GM21423 (cell line): Measurements from ENCODE around the gene RARA.

ENCODE experiments used
- ATAC-seq: cut with Tn5 transposase; IDR thresholded peaks from one replicate; pipeline ENCODE4 v1.9.1; 2021; ENCODE audit warnings: mild to moderate bottlenecking, moderate library complexity; ENCODE audit not compliant: unreplicated experiment

The RARA gene

GRCh38 chr17:40315678-40316570 is 6.9 kb downstream of the RARA start:
- no peak for ATAC-seq

- no peak for ATAC-seq
Measured at GRCh38 chr17:40316571-40317344, 7.8 kb downstream of the RARA start.

DNA sequence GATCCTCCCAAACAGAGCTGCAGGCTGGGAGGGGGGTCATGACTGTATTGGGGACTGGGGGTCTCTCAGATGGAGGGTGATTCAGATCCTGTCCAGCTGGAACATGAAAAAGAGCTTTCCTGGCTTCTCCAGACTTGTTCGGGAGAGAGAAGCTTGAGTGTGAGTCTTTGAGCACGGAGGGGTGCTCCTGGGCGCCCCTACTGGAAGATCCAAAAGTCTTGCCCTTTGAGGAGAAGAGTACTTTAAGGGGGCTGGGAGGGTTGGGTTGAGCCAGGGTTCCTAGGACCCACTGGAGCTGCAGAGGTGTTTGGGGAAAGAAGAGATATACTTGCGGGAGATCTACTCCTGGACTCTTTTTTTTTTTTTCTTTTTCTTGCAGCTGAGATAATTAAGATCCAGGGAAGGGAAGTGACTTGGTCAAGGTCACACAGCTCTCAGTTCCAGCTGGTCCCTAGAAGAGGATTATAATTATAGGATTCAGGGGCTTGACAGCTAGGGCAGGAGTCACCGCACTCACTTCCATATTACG is 8.4 kb downstream of the RARA start:
- no peak for ATAC-seq

- peak; percentile 47 for ATAC-seq
Measured at GRCh38 chr17:40317880-40318829, 9.2 kb downstream of the RARA start.

DNA sequence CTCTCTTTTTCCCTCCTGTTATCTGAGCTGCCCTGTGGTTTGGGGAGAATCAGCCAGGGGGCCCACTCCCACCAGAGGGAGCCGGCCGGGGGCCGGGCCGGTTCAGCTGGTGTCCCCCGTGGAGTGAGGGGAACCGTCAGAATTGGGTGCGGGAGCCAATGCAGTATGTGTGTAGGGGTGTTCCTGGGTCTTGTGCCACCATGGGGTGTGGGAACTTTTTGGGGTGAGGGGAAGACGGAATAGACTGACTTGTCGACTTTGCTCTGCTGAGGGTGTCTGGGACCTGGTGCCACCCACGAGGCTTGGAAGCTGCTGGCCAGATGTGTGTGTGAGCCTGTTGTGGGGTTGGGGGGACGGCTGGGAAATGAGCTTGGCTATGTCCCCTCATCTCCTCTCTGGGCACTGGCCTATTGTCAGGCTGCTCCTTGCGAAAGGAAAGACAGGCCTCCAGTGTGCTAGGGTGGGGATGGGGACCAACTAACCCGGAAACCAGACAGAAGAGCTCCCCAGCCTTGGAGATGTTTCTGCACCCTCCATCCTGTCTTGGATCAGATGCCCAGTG is 9.9 kb downstream of the RARA start:
- no peak for ATAC-seq

GRCh38 chr17:40319651-40320540 is 10.9 kb downstream of the RARA start:
- no peak for ATAC-seq

DNA sequence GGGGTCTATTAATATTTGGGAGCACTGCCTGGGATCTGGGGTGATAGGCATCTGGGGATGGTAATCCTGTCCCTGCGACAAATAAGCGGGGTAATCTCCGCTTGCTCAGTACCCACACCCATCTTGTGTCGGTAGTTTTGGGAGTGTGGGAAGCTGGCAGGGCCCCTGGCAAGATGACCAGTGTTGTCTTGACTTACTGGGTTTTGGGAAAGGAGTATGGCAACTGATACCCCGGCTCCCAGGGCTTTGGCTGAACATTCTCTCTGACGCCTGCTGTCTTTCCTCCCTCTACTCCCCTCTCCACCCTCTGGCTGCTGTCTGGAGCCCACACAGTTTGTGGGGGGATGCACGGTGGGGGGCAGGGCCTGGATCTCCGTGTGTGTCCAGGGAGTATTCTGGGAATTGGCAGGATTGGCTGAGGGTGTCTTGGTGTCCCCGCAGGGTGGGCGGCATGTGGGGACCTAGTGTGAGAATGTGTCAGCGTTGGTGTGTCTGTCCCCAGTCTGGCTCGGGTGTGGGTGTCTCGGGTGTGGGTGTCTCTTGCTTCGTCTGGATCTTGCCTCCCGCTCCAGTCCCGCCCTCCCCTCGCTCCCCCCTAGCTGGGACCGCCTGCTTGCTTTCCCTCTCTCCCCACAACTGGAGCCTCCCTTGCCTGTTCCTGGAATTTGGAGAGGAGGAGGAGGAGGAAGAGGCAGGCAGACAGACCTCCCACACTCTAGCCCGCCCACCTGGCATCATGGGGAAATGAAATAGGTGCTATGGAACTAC is 12.0 kb downstream of the RARA start:
- ATAC-seq = no peak

DNA sequence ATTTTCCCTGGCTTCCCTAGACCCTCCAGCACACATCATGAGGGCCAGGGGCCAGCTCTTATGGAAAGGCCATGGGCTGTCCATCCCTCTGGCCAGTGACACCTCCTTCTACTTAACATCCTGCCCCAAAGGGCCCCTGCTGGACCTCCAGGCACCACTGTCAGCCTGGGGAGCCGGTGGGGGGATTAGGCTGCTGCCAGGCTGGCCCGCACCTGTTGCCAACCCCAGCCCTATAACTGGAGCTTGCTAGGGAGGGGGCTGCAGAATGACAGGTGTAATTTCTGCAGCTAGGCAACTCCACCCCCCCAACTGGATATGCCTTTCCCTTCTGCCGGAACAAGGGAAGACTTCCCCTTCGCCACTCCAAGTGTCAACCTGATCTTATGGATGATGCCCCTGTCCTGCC is 12.5 kb downstream of the RARA start:
- ATAC-seq = no peak

DNA sequence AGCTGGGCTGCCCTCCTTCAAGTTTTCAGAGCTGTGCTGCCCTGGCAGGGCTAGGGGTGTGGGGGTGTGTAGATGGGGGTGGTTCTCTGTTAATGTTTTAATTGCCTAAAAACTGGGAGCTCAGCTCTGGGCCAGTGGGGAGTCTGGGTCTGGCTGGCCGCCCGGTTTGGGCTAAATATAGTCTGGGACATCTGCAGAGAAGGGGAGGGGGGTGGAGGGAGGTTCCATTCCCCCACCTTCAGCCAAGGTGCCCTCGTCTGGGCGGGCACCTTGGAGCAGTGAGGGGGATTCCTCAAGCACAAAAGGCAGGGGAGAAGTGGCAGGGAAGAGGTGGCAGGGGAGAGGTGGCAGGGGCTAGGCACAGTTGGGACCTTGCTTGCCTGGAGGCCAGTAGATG is 13.0 kb downstream of the RARA start:
- ATAC-seq = no peak

DNA sequence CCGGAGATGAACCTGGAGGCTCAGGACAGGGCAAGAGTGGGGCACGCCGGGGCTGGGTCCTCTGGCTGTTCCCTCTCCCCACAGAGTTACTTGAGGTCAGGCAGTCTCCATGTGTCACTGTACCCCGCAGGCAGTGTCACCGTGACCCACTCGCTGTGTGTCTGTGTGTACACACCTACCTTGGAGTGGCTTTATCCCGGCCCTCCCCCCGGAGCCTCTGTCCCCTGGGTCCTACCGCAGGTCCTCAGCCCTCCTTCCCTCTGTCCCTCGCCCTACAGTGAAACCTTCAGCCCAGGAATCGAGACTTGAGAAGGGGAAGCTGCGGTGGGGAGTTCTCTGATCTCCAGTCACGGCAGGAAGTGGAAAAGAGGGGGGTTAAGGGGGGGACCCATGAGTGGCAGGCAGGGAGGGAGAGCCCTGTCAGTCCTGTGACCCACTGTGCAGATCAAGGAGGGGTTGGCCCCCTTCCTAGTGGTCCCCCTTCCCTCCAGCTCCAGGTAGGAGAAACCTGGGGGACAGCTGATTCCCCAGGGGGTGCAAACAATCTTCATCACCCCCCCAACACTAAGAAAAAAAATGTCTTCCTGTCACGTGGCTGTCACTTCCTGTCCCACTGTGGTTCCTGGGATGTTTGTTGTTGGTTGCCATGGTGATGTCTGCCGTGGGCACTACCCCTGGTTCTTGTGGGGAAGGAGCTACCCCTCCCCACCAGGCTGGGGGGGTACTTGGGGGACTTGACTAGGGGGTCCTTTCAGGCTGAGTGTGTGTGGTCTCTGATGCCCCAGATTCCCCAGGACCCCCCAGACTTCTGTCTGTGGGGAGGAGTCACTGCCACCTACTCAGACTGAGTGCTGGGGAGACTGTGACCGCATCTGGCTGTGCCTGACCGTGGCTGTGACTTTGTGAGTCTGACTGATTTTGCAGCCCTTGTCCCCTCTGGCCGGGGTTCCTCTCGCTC is 13.7 kb downstream of the RARA start:
- peak; percentile 31 for ATAC-seq

GRCh38 chr17:40323391-40324381 is 14.7 kb downstream of the RARA start:
- no peak for ATAC-seq

DNA sequence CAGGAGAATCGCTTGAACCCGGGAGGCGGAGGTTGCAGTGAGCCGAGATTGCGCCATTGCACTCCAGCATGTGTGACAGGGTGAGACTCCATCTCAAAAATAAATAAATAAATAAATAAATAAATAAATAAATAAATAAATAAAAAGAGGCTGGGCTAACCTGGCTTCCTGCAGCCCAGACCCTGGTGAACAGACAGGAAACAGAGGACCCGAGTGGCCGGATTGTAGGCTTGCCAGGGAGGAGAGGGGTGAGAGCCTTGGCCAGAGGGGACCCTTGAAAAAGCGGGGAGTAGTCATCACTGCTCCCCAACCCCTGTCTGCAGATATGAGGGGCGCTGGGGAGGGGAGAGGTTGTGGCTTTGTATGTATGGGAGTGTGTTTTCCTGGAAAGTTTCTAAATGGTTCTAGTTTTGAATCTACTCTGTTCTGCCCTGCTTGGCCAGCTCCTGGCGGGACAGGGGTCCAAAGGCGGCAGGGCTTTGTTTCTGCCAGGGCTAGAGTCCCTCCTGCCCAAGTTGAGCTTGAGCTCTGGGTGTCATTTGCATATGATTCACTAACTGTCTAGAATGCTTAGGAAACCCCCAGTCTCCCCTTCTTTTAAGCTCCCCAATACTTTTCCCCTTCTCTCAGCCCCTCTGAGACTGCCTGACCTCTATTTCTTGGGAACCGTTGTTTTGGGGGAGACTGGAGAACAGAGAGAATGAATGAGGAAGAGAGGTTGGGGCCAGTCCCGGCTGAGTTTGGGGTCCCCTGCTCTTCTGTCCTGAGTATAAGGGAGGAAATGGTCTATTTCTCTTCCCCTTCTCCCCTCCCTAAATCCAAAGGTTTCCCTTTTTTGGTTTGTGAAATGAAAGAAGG is 16.4 kb downstream of the RARA start:
- no peak for ATAC-seq

DNA sequence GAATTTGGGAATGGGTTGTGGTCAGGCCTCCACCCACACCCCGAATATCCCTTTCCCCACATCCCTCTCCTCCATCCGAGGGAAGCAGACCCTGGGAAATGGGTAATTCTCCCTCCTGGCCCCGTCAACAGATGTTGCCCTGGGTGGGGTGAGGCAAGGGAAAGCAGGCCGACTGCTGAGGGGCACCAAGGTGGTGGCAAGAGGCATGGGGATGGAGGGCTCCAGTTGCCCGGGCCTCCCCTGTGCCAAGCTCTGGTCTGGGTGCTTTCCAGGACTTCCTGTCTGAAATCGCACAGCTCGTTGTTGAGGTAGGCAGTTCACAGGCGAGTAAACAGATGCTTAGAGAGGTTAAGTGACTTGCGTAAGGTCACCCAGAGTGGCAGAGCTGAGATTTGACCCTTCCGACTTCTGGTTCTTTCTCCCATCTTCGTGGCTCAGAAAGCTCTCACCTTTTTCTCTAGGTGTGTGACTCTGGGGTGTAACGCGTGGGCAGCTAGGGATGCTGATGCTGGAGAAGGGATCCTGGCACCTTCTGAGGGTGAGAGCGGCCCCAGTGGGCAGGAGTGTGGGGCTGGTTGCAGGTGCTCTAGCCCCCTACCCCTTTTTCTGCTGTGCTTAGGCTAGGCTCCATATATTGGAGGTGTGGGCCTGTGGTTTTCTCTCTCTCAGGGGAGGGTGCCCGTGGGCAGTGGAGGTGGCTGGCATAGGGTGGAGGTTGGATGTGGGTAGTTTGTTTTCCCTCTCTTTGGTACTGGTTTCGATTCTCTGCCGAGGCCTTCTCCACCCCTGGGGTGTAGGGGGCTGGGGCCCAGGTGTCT is 17.2 kb downstream of the RARA start:
- ATAC-seq = no peak

GRCh38 chr17:40326832-40327199 is 17.8 kb downstream of the RARA start:
- no peak for ATAC-seq
